Activated CD4-positive, alpha-beta T cell treated with anti-CD3 and anti-CD28 coated beads, Interleukin-2, Interleukin-6, amounts not matched to agents 100 ng/mL and 50 ng/mL, durations not matched to agents 16 hours and 8 hours (primary cell): Measurements from ENCODE around the gene TMEM43.
A peak's percentile ranks its signal among the peaks of the same experiment; 100 is the strongest.

Experiments
- DNase-seq: peaks from one replicate; pipeline ENCODE4 v3.0.0-alpha.2; 2020

TMEM43 gene

GRCh38 chr3:14152963-14153355 is 28.1 kb downstream of the TMEM43 start:
- no peak for DNase-seq

GRCh38 chr3:14153663-14154062 is 28.8 kb downstream of the TMEM43 start:
- DNase-seq = no peak

GRCh38 chr3:14154276-14154675 is 29.4 kb downstream of the TMEM43 start:
- DNase-seq = no peak

- DNase-seq = no peak
Observed at GRCh38 chr3:14154895-14155440, 30.1 kb downstream of the TMEM43 start.

GRCh38 chr3:14156201-14156600 is 31.3 kb downstream of the TMEM43 start:
- DNase-seq = no peak

- no peak for DNase-seq
Observed at GRCh38 chr3:14156843-14157561, 32.1 kb downstream of the TMEM43 start.

- DNase-seq = no peak
Observed at GRCh38 chr3:14157951-14158350, 33.1 kb downstream of the TMEM43 start.

- no peak for DNase-seq
Observed at GRCh38 chr3:14158370-14158769, 33.5 kb downstream of the TMEM43 start.

GRCh38 chr3:14159426-14159825 is 34.6 kb downstream of the TMEM43 start:
- no peak for DNase-seq

- no peak for DNase-seq
Observed at GRCh38 chr3:14161282-14161681, 36.4 kb downstream of the TMEM43 start.

- no peak for DNase-seq
Observed at GRCh38 chr3:14162178-14162577, 37.3 kb downstream of the TMEM43 start.

- DNase-seq = no peak
Observed at GRCh38 chr3:14166877-14167603, 42.2 kb downstream of the TMEM43 start.

GRCh38 chr3:14169435-14169834 is 44.6 kb downstream of the TMEM43 start:
- no peak for DNase-seq

- no peak for DNase-seq
Observed at GRCh38 chr3:14169871-14170270, 45.0 kb downstream of the TMEM43 start.

- no peak for DNase-seq
Observed at GRCh38 chr3:14170531-14171159, 45.8 kb downstream of the TMEM43 start.

GRCh38 chr3:14172496-14172895 is 47.6 kb downstream of the TMEM43 start:
- DNase-seq = no peak

- no peak for DNase-seq
Observed at GRCh38 chr3:14174483-14174882, 49.6 kb downstream of the TMEM43 start.

GRCh38 chr3:14175383-14176037 is 50.7 kb downstream of the TMEM43 start:
- DNase-seq = peak; percentile 80

- DNase-seq = peak; percentile 17
Observed at GRCh38 chr3:14177580-14178246, 52.9 kb downstream of the TMEM43 start.

GRCh38 chr3:14178247-14179113 is 53.6 kb downstream of the TMEM43 start, which contains the start of the genes LSM3 and XPC:
TSS of gene LSM3 (plus strand) at chr3:14178817. CDS start at chr3:14178861, 44 bp downstream.
TSS of gene XPC (minus strand) at chr3:14178601. CDS start at chr3:14178568, 33 bp downstream.
- DNase-seq = peak; percentile 98

GRCh38 chr3:14179114-14179465 is 54.2 kb downstream of the TMEM43 start:
- no peak for DNase-seq
